ENCODE results near the gene INPP4A. TPM values are rescaled to one million over a fixed set of nuclear protein-coding genes. Genes with fewer than 3 reads are reported as not detected.

The INPP4A gene
- total RNA-seq, 2 donors from 2014 or later = 12.9 to 49.8 TPM

DNA sequence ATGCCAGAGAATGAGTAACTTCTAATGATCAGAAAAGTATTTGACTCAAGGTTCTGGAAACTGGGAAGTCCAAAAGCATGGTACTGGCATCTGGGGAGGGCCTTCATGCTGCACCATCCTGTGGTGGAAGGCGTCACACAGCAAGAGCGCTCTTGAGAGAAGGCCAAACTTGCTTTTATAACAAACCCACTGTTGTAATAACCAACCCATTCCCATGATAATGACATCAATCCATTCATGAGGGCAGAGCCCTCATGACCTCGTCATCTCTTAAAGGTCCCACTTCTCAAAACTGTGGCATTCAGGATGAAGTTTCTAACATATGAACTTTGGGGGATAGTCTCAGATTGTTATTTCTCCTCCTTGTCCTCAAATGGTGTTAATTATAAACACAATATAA is 95.9 kb downstream of the INPP4A start:
- DNase-seq (ENCODE audit: low spot score) = no peak
- Histone ChIP-seq H3K4me1 (replicated peaks) (no peaks in the 10 kb centered on the region), H3K9me3 (no peaks in the 10 kb centered on the region), H3K27ac (no peak overlapping the region), H3K4me3 (no peak overlapping the region), H3K36me3 (peaks cover 0 to 11% of the 10 kb centered on the region in 2 donors), H3K27me3 (replicated peaks; ENCODE audit: insufficient read depth) (no peaks in the 10 kb centered on the region)
- intact Hi-C loops (cut with DNase I) = no loop called here
- TF ChIP-seq POLR2AphosphoS5 (IDR thresholded peaks at IDR 0.05) = no peak
- no peak for TF ChIP-seq CTCF (IDR thresholded peaks at IDR 0.05)
- TF ChIP-seq POLR2A (IDR thresholded peaks at IDR 0.05) = no peak
- WGBS = 96% methylated on average over 3 of the region's 3 CpGs

DNA sequence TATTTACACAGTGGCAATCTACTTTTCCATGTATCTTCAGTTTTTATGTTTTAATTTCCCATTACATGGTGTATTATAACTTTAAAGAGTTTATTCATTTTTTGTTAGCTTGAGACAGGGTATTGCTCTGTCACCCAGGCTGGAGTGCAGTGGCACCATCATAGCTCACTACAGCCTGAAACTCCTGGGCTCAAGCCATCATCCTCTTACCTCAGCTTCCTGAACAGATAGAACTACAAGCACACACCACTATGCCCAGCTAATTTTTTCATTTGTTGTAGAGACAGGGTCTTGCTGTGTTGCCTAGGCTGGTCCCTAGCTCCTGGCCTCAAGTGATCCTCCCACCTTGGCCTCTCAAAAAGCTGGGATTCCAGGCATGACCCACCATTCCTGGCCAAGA is 96.8 kb downstream of the INPP4A start:
- TF ChIP-seq CTCF (IDR thresholded peaks at IDR 0.05) (no peak), POLR2A (IDR thresholded peaks at IDR 0.05) (no peak), POLR2AphosphoS5 (IDR thresholded peaks at IDR 0.05) (no peak)
- H3K36me3 ChIP-seq = peaks cover 0 to 11% of the 10 kb centered on the region in 2 donors
- no peaks in the 10 kb centered on the region for H3K27me3 ChIP-seq (replicated peaks; ENCODE audit: insufficient read depth)
- H3K4me3 ChIP-seq = no peak overlapping the region
- no peaks in the 10 kb centered on the region for H3K4me1 ChIP-seq (replicated peaks)
- no peaks in the 10 kb centered on the region for H3K9me3 ChIP-seq
- intact Hi-C loops (cut with DNase I) = no loop called here
- no peak overlapping the region for H3K27ac ChIP-seq
- no peak for DNase-seq (ENCODE audit: low spot score)

GRCh38 chr2:98541906-98542305 is 97.2 kb downstream of the INPP4A start:
- Histone ChIP-seq H3K27me3 (replicated peaks; ENCODE audit: insufficient read depth) (no peaks in the 10 kb centered on the region), H3K27ac (no peak overlapping the region), H3K4me3 (no peak overlapping the region), H3K9me3 (no peaks in the 10 kb centered on the region), H3K36me3 (peaks cover 0 to 11% of the 10 kb centered on the region in 2 donors), H3K4me1 (replicated peaks) (no peaks in the 10 kb centered on the region)
- TF ChIP-seq POLR2A (IDR thresholded peaks at IDR 0.05) = no peak
- no peak for TF ChIP-seq POLR2AphosphoS5 (IDR thresholded peaks at IDR 0.05)
- no peak for TF ChIP-seq CTCF (IDR thresholded peaks at IDR 0.05)
- DNase-seq (ENCODE audit: low spot score) = no peak
- intact Hi-C loops (cut with DNase I) = no loop called here
- WGBS = 83% methylated on average over 9 of the region's 9 CpGs

DNA sequence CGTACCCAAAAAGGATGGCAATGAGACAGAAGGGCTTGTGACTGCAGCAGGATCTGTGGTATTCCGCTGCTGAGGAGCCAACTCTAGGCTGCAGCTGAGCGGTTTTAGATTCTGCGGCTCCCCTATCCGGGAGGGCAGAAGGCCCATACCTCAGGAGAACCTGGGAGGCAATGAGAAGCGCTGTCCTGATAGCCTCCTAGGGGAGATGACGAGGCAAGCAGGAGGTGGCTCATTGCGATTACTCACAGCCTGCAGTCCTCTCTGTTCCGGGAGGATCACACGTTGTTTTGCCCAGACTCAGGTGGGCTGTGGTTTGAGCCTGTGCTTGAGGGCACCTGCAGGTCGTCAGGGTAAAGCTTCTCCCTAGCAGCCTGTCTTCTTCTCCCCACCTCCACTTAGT is 98.6 kb downstream of the INPP4A start:
- no peak for DNase-seq (ENCODE audit: low spot score)
- 86% methylated on average over 11 of the region's 11 CpGs for WGBS
- TF ChIP-seq POLR2AphosphoS5 (IDR thresholded peaks at IDR 0.05) (no peak), CTCF (IDR thresholded peaks at IDR 0.05) (no peak), POLR2A (IDR thresholded peaks at IDR 0.05) (no peak)
- Histone ChIP-seq H3K4me3 (no peak overlapping the region), H3K9me3 (no peaks in the 10 kb centered on the region), H3K27ac (no peak overlapping the region), H3K36me3 (peaks cover 0 to 11% of the 10 kb centered on the region in 2 donors), H3K4me1 (replicated peaks) (no peaks in the 10 kb centered on the region), H3K27me3 (replicated peaks; ENCODE audit: insufficient read depth) (no peaks in the 10 kb centered on the region)
- intact Hi-C loops (cut with DNase I) = no loop called here

- H3K4me3 ChIP-seq = no peak overlapping the region
- intact Hi-C loops (cut with DNase I) = no loop called here
- H3K9me3 ChIP-seq = no peaks in the 10 kb centered on the region
- H3K4me1 ChIP-seq (replicated peaks) = no peaks in the 10 kb centered on the region
- DNase-seq (ENCODE audit: low spot score) = no peak
- WGBS = 88% methylated on average over 6 of the region's 6 CpGs
- TF ChIP-seq CTCF (IDR thresholded peaks at IDR 0.05) = no peak
- TF ChIP-seq POLR2AphosphoS5 (IDR thresholded peaks at IDR 0.05) = no peak
- TF ChIP-seq POLR2A (IDR thresholded peaks at IDR 0.05) = no peak
- no peaks in the 10 kb centered on the region for H3K27me3 ChIP-seq (replicated peaks; ENCODE audit: insufficient read depth)
- H3K27ac ChIP-seq = no peak overlapping the region
- H3K36me3 ChIP-seq = peaks cover 0 to 11% of the 10 kb centered on the region in 2 donors
Measured at GRCh38 chr2:98543842-98544241, 99.2 kb downstream of the INPP4A start.
